GM21825 (cell line): ENCODE results near the gene TSTD1.
"Not testable (repeated sequence)": the region's sequence is repeated elsewhere in the genome, so short reads cannot be mapped to it uniquely, and the experiment has no call there.

Experiments
- ATAC-seq: cut with Tn5 transposase; IDR thresholded peaks from one replicate; pipeline ENCODE4 v1.9.1; 2021; ENCODE audit warnings: mild to moderate bottlenecking, moderate library complexity; ENCODE audit not compliant: unreplicated experiment

The TSTD1 gene

GRCh38 chr1:161039154-161039545 lies 386 bp upstream of the TSTD1 start:
- ATAC-seq, result no peak

GRCh38 chr1:161037661-161038522 lies 872 bp downstream of the TSTD1 start:
- ATAC-seq, result no peak

GRCh38 chr1:161033751-161034150 lies 5.0 kb downstream of the TSTD1 start:
- ATAC-seq, result no peak

GRCh38 chr1:161032409-161032808 lies 6.4 kb downstream of the TSTD1 start:
- no peak for ATAC-seq

GRCh38 chr1:161031874-161032273 lies 6.9 kb downstream of the TSTD1 start:
- no peak for ATAC-seq

- ATAC-seq, result not testable (repeated sequence)
Observed at GRCh38 chr1:161029466-161029865, 9.3 kb downstream of the TSTD1 start.

GRCh38 chr1:161026954-161027353 lies 11.8 kb downstream of the TSTD1 start:
- ATAC-seq, result not testable (repeated sequence)

GRCh38 chr1:161022432-161022831 lies 16.3 kb downstream of the TSTD1 start:
- not testable (repeated sequence) for ATAC-seq

- ATAC-seq, result no peak
Observed at GRCh38 chr1:161021970-161022353, 16.8 kb downstream of the TSTD1 start.

- ATAC-seq, result peak; percentile 78
Observed at GRCh38 chr1:161021165-161021969, 17.4 kb downstream of the TSTD1 start.

GRCh38 chr1:161020509-161021164 lies 18.1 kb downstream of the TSTD1 start, which contains the start of gene F11R:
Gene F11R, minus strand, starts transcription at chr1:161021152. Its CDS starts 79 bp downstream, at chr1:161021073.
- peak; percentile 35 for ATAC-seq

- no peak for ATAC-seq
Observed at GRCh38 chr1:161019751-161020495, 18.8 kb downstream of the TSTD1 start.

- ATAC-seq, result not testable (repeated sequence)
Observed at GRCh38 chr1:161019111-161019660, 19.6 kb downstream of the TSTD1 start.

GRCh38 chr1:161018631-161018930 lies 20.2 kb downstream of the TSTD1 start:
- no peak for ATAC-seq

- ATAC-seq, result no peak
Observed at GRCh38 chr1:161017756-161018630, 20.8 kb downstream of the TSTD1 start.

- not testable (repeated sequence) for ATAC-seq
Observed at GRCh38 chr1:161017181-161017580, 21.6 kb downstream of the TSTD1 start.

- ATAC-seq, result not testable (repeated sequence)
Observed at GRCh38 chr1:161016683-161017082, 22.1 kb downstream of the TSTD1 start.

- peak; percentile 81 for ATAC-seq
Observed at GRCh38 chr1:161013488-161014230, 25.1 kb downstream of the TSTD1 start.

GRCh38 chr1:161013131-161013487 lies 25.7 kb downstream of the TSTD1 start:
- ATAC-seq, result peak; percentile 10
